Panc1 (cell line): ENCODE measurements around the gene RBMS1. TPM values are rescaled to one million over a fixed set of nuclear protein-coding genes. Genes with fewer than 3 reads are reported as not detected.

Experiments
- ATAC-seq: fragments of 200-7000 bp; cut with Tn5 transposase; 2 replicates; pipeline ENCODE4 v1.9.1; 2020; ENCODE audit warnings: mild to moderate bottlenecking, moderate library complexity
- BruUV-seq: library from RNA; stranded (reverse); fragments of 400-500 nt; replicated peaks from 2 replicates; lab custom pipeline; 2021; lab: Mats Ljungman, UMichigan
- CTCF ChIA-PET: fragments of 300-600 bp; sonication (Branson Sonifier 250); formaldehyde crosslinking; loops from one replicate; lab custom pipeline; 2022; ENCODE audit warnings: antibody characterized with exemption; lab: Charles Lee
- POLR2A ChIA-PET: fragments of 300-600 bp; sonication (Branson Sonifier 250); formaldehyde crosslinking; loops from one replicate; lab custom pipeline; 2022; ENCODE audit warnings: antibody characterized with exemption; lab: Charles Lee
- DNase-seq: peaks from one replicate; pipeline ENCODE4 v3.0.0-alpha.2; 2010; ENCODE audit warnings: low read depth, low spot score
- H3K27ac ChIP-seq: 2 replicates; pipeline ENCODE4 v1.5.1; 2011; ENCODE audit warnings: mild to moderate bottlenecking, low read length, inconsistent platforms
- H3K27me3 ChIP-seq: fragments of 200-500 bp; sonication (Bioruptor generic); 2 replicates; pipeline ENCODE4 v1.6.0; 2014; ENCODE audit warnings: low read length, inconsistent platforms; ENCODE audit not compliant: control insufficient read depth, insufficient read depth
- H3K36me3 ChIP-seq: fragments of 200-500 bp; sonication (Bioruptor generic); 2 replicates; pipeline ENCODE4 v1.5.1; 2014; ENCODE audit warnings: inconsistent platforms, mild to moderate bottlenecking, low read length, moderate library complexity; ENCODE audit not compliant: control insufficient read depth, insufficient read depth
- H3K4me1 ChIP-seq: 2 replicates; pipeline ENCODE4 v1.5.1; 2011; ENCODE audit warnings: inconsistent platforms, mild to moderate bottlenecking, low read length, moderate library complexity; ENCODE audit not compliant: control insufficient read depth, insufficient read depth
- H3K4me3 ChIP-seq, 2 experiments: 2 replicates each; pipeline ENCODE4 v1.5.1; 2011 to 2012; ENCODE audit warnings: low read depth in 2 of 2, low read length in 2 of 2, mild to moderate bottlenecking in 2 of 2, inconsistent platforms in 1 of 2, moderate library complexity in 1 of 2
- H3K9me3 ChIP-seq: fragments of 200-500 bp; sonication (Bioruptor generic); 2 replicates; pipeline ENCODE4 v1.5.1; 2014; ENCODE audit warnings: low read depth, mild to moderate bottlenecking, inconsistent platforms, low read length, moderate library complexity; ENCODE audit not compliant: control insufficient read depth, insufficient read depth
- POLR2AphosphoS5 ChIP-seq: IDR thresholded peaks from 2 replicates; pipeline ENCODE4 v1.6.1; 2012; ENCODE audit warnings: mild to moderate bottlenecking, low read depth, low read length, moderate library complexity
- SIN3A ChIP-seq: IDR thresholded peaks from 2 replicates; pipeline ENCODE4 v1.6.1; 2012; ENCODE audit warnings: low read depth, mild to moderate bottlenecking, low read length, moderate library complexity, borderline replicate concordance; ENCODE audit not compliant: insufficient read depth
- TCF7L2 ChIP-seq: IDR thresholded peaks from 2 replicates; pipeline ENCODE4 v1.6.1; 2011; ENCODE audit warnings: mild to moderate bottlenecking, low read depth, low read length, inconsistent platforms
- in situ Hi-C: cut with HindIII; loops from 2 replicates; pipeline ENCODE4 v1.10.0; 2016; ENCODE audit warnings: low sequenced_read_pairs, low pct_unique_long_range_greater_than_20kb
- intact Hi-C: fragments of 100-400 bp; cut with micrococcal nuclease; formaldehyde crosslinking; loops from one replicate; pipeline ENCODE4 v1.10.0; 2022; ENCODE audit not compliant: unreplicated experiment
- total RNA-seq: library from RNA; stranded (reverse); gene quantifications from one replicate; pipeline ENCODE4 v1.2.1, GENCODE V29; 2021; ENCODE audit not compliant: unreplicated experiment
- TF ChIP-seq, protein P1 (sequence below): fragments of 450-650 bp; IDR thresholded peaks from 2 replicates; pipeline ENCODE4 v1.5.1; 2017; ENCODE audit warnings: mild to moderate bottlenecking
- TF ChIP-seq, protein P2 (sequence below), 2 experiments: IDR thresholded peaks; 2 replicates each; pipeline ENCODE4 v1.6.1; 2011 to 2012; ENCODE audit warnings: low read depth in 2 of 2, control low read depth in 1 of 2, low read length in 1 of 2, mild to moderate bottlenecking in 1 of 2, moderate library complexity in 1 of 2; ENCODE audit not compliant: insufficient read depth in 1 of 2

Gene RBMS1
- total RNA-seq, 1 experiment from 2014 or later: 67.0 TPM

DNA sequence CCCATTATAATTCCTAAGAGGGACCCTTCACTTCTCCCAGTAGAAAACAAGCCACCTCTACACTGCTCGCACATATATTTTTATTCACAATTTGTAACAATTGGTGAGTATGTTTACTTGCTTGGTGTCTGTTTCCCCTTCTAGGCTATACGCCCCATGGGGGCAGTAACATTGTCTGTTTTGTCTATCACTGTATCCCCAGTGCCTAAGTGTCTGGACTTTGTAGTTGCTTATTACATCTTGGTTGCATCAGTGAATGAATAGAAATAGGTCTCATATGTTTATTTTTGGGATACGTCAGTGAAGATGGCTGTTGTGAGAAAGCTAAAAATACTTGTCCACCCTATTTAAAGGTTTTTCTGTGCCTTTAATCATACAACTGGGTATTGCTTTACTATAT lies 206.1 kb downstream of the RBMS1 start:
- intact Hi-C loops (no loop called here), in situ Hi-C loops (no loop called here)
- no peaks in the 10 kb centered on the region for H3K27me3 ChIP-seq
- H3K27ac ChIP-seq: no peak overlapping the region
- H3K4me1 ChIP-seq: no peaks in the 10 kb centered on the region
- BruUV-seq: no TSS peak
- no peaks in the 10 kb centered on the region for H3K9me3 ChIP-seq
- ATAC-seq: no peak
- H3K36me3 ChIP-seq: peaks cover 2% of the 10 kb centered on the region
- ChIA-PET POLR2A (no interaction called here), CTCF (no interaction called here)
- no peak for DNase-seq
- TF ChIP-seq SIN3A: no peak
- no peak overlapping the region for H3K4me3 ChIP-seq

DNA sequence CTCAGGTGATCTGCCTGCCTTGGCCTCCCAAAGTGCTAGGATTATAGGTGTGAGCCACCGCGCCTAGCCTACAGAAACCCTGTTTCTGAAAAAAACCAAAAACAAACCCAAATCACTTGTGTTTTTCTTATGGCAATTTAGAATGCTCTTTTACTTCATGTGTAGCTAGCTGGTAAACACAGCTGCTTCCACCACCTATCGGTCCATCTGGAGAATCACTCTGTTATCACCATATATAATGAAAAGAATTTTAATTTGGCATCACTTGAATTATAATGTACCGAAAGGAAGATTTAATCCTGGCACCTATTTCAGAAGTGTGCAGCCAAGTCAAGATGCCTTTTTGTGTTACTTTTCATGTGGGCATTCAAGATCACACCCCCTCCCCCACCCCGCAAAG lies 207.1 kb downstream of the RBMS1 start:
- POLR2A ChIA-PET: interaction anchor here (0.6 kb wide), 1 partner anchor 673 kb away, joined by 11 read pairs; no protein-coding TSS in a partner anchor
- no peaks in the 10 kb centered on the region for H3K9me3 ChIP-seq
- H3K36me3 ChIP-seq: peaks cover 2% of the 10 kb centered on the region
- no peaks in the 10 kb centered on the region for H3K4me1 ChIP-seq
- no peaks in the 10 kb centered on the region for H3K27me3 ChIP-seq
- intact Hi-C loops (no loop called here), in situ Hi-C loops (no loop called here)
- DNase-seq (no peak), ATAC-seq (no peak)
- no peak overlapping the region for H3K4me3 ChIP-seq
- BruUV-seq: no TSS peak
- TF ChIP-seq SIN3A: no peak
- TF ChIP-seq, protein P1, sequence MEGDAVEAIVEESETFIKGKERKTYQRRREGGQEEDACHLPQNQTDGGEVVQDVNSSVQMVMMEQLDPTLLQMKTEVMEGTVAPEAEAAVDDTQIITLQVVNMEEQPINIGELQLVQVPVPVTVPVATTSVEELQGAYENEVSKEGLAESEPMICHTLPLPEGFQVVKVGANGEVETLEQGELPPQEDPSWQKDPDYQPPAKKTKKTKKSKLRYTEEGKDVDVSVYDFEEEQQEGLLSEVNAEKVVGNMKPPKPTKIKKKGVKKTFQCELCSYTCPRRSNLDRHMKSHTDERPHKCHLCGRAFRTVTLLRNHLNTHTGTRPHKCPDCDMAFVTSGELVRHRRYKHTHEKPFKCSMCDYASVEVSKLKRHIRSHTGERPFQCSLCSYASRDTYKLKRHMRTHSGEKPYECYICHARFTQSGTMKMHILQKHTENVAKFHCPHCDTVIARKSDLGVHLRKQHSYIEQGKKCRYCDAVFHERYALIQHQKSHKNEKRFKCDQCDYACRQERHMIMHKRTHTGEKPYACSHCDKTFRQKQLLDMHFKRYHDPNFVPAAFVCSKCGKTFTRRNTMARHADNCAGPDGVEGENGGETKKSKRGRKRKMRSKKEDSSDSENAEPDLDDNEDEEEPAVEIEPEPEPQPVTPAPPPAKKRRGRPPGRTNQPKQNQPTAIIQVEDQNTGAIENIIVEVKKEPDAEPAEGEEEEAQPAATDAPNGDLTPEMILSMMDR: no peak
- TF ChIP-seq, protein P2, sequence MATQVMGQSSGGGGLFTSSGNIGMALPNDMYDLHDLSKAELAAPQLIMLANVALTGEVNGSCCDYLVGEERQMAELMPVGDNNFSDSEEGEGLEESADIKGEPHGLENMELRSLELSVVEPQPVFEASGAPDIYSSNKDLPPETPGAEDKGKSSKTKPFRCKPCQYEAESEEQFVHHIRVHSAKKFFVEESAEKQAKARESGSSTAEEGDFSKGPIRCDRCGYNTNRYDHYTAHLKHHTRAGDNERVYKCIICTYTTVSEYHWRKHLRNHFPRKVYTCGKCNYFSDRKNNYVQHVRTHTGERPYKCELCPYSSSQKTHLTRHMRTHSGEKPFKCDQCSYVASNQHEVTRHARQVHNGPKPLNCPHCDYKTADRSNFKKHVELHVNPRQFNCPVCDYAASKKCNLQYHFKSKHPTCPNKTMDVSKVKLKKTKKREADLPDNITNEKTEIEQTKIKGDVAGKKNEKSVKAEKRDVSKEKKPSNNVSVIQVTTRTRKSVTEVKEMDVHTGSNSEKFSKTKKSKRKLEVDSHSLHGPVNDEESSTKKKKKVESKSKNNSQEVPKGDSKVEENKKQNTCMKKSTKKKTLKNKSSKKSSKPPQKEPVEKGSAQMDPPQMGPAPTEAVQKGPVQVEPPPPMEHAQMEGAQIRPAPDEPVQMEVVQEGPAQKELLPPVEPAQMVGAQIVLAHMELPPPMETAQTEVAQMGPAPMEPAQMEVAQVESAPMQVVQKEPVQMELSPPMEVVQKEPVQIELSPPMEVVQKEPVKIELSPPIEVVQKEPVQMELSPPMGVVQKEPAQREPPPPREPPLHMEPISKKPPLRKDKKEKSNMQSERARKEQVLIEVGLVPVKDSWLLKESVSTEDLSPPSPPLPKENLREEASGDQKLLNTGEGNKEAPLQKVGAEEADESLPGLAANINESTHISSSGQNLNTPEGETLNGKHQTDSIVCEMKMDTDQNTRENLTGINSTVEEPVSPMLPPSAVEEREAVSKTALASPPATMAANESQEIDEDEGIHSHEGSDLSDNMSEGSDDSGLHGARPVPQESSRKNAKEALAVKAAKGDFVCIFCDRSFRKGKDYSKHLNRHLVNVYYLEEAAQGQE (IDR thresholded peaks at IDR 0.05; ENCODE audit: insufficient read depth in 1 of 2, low read depth in 2 of 2, low read length in 1 of 2): no peak
- no peak for TF ChIP-seq POLR2AphosphoS5
- no peak for TF ChIP-seq TCF7L2
- CTCF ChIA-PET: no interaction called here
- no peak overlapping the region for H3K27ac ChIP-seq

DNA sequence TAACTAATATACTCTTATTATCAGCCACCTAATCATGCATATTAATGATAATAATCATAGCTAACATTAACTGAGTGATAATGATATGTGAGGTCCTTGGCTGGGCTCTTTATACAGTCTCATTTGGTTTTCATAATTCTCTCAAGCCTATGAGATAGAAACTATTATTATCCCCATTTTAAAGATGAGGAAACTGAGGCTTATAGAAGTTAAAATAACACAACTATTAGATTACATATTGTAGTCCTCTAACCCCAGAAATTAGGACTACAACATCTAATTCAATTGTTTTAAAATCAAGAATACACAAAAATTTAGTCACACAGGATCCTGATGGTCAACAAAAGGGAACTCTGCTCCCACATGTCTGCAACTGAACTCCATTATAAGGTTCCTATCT lies 209.9 kb downstream of the RBMS1 start:
- DNase-seq (no peak), ATAC-seq (no peak)
- H3K4me1 ChIP-seq: no peaks in the 10 kb centered on the region
- in situ Hi-C loops: no loop called here
- POLR2A ChIA-PET: interaction anchor here (0.6 kb wide), 1 partner anchor 215 kb away, joined by 6 read pairs; no protein-coding TSS in a partner anchor
- no peak for TF ChIP-seq POLR2AphosphoS5
- no peak for TF ChIP-seq SIN3A
- TF ChIP-seq TCF7L2: no peak
- TF ChIP-seq, protein P1: no peak
- TF ChIP-seq, protein P2 (IDR thresholded peaks at IDR 0.05; ENCODE audit: insufficient read depth in 1 of 2, low read depth in 2 of 2, low read length in 1 of 2): no peak
- no peaks in the 10 kb centered on the region for H3K27me3 ChIP-seq
- intact Hi-C loops: no loop called here
- H3K27ac ChIP-seq: no peak overlapping the region
- peaks cover 5% of the 10 kb centered on the region for H3K36me3 ChIP-seq
- H3K4me3 ChIP-seq: no peak overlapping the region
- H3K9me3 ChIP-seq: no peaks in the 10 kb centered on the region
- CTCF ChIA-PET: no interaction called here
- no TSS peak for BruUV-seq
